Fibroblast of the aortic adventitia (primary cell): ENCODE measurements around the gene PSMB5. TPM values are rescaled to one million over a fixed set of nuclear protein-coding genes. Genes with fewer than 3 reads are reported as not detected.

Experiments
- DNase-seq: peaks from one replicate; pipeline ENCODE4 v3.0.0-alpha.2; 2010; ENCODE audit warnings: low read depth
- H3K4me3 ChIP-seq: 2 replicates; pipeline ENCODE4 v1.5.1; 2011; ENCODE audit warnings: low read depth, mild to moderate bottlenecking, control low read depth, low read length, moderate library complexity
- CTCF ChIP-seq: IDR thresholded peaks from 2 replicates; pipeline ENCODE4 v1.5.1; 2011; ENCODE audit warnings: mild to moderate bottlenecking, low read length, control low read depth, inconsistent platforms; ENCODE audit not compliant: insufficient read depth
- total RNA-seq: library from RNA; depleted of rRNA; stranded (reverse); fragments of >200 nt; gene quantifications from 2 replicates; pipeline ENCODE4 v1.2.3, GENCODE V29; 2012; ENCODE audit warnings: low replicate concordance

PSMB5 gene
- total RNA-seq, 1 donor: 164 TPM

- H3K4me3 ChIP-seq: no peak overlapping the region
- DNase-seq: no peak
- no peak for TF ChIP-seq CTCF
Measured at GRCh38 chr14:23074906-23075305, 40.2 kb upstream of the PSMB5 start.

GRCh38 chr14:23071921-23072539, 37.3 kb upstream of the PSMB5 start:
- peak overlapping the region; percentile 49 for H3K4me3 ChIP-seq
- no peak for TF ChIP-seq CTCF
- no peak for DNase-seq

- DNase-seq: peak; percentile 92
- no peak for TF ChIP-seq CTCF
- peak overlapping the region; percentile 75 for H3K4me3 ChIP-seq
Measured at GRCh38 chr14:23071244-23071920, 36.7 kb upstream of the PSMB5 start.

- no peak for DNase-seq
- TF ChIP-seq CTCF: no peak
- peak overlapping the region; percentile 75 for H3K4me3 ChIP-seq
Measured at GRCh38 chr14:23070262-23071129, 35.8 kb upstream of the PSMB5 start.

- peak overlapping the region; percentile 13 for H3K4me3 ChIP-seq
- no peak for TF ChIP-seq CTCF
- DNase-seq: no peak
Measured at GRCh38 chr14:23069413-23069806, 34.7 kb upstream of the PSMB5 start.

GRCh38 chr14:23068789-23069412, 34.2 kb upstream of the PSMB5 start:
- TF ChIP-seq CTCF: peak; percentile 98
- peak overlapping the region; percentile 38 for H3K4me3 ChIP-seq

More at GRCh38 chr14:23068789-23069412, 34.2 kb upstream of the PSMB5 start:
- peak; percentile 96 for DNase-seq
